HepG2 (cell line): Measurements from ENCODE around the gene TCERG1L. TPM values are rescaled to one million over a fixed set of nuclear protein-coding genes. Genes with fewer than 3 reads are reported as not detected.

ENCODE experiments used
- ATAC-seq: fragments of 200-7000 bp; cut with Tn5 transposase; 3 replicates; pipeline ENCODE4 v1.9.1; 2020; ENCODE audit warnings: mild to moderate bottlenecking, moderate library complexity
- BruUV-seq: library from RNA; stranded (reverse); fragments of 400-500 nt; replicated peaks from 2 replicates; lab custom pipeline; 2021; lab: Mats Ljungman, UMichigan
- CTCF ChIA-PET: fragments of 300-600 bp; formaldehyde crosslinking; extraction: SDS; loops from one replicate; lab custom pipeline; 2021; ENCODE audit warnings: low total read pairs, inconsistent platforms, low intra/inter-chr PET ratio; lab: Yijun Ruan, JAX
- POLR2A ChIA-PET: fragments of 350-600 bp; sonication (Branson Sonifier 250); formaldehyde crosslinking; loops from one replicate; lab custom pipeline; 2020; ENCODE audit warnings: antibody characterized with exemption, inconsistent platforms; lab: Yijun Ruan, JAX
- DNase-seq: peaks from one replicate; pipeline ENCODE4 v3.0.0-alpha.2; 2015; ENCODE audit warnings: low spot score
- FAIRE-seq: peaks from 3 replicates; lab custom pipeline; 2011; peaks lifted over from hg19 to GRCh38; lab: Jason Lieb, UNC
- H2AFZ ChIP-seq: one replicate; pipeline ENCODE4 v1.6.1; 2011; ENCODE audit warnings: low read length, inconsistent platforms
- H3K27ac ChIP-seq: fragments of 300-600 bp; 3 replicates; pipeline ENCODE4 v1.8.0; 2011; ENCODE audit warnings: mixed run types, mild to moderate bottlenecking, mixed read lengths, low read length, inconsistent platforms; ENCODE audit not compliant: insufficient read depth; ENCODE audit errors: extremely low read length
- H3K27me3 ChIP-seq, 2 experiments: fragments of 200-600 bp in 1 of 2; 2 replicates in 1 of 2; 3 replicates in 1 of 2; pipeline versions ENCODE4 v1.6.0 to v1.8.0; 2011; ENCODE audit warnings: low read length in 2 of 2, mild to moderate bottlenecking in 2 of 2, moderate library complexity in 2 of 2, inconsistent platforms in 1 of 2; ENCODE audit not compliant: insufficient read depth in 2 of 2, control insufficient read depth in 1 of 2
- H3K36me3 ChIP-seq, 2 experiments: fragments of 200-600 bp in 1 of 2; replicated peaks in 1 of 2; 2 replicates in 1 of 2; 3 replicates in 1 of 2; pipeline versions ENCODE4 v1.5.1 to v1.8.0; 2011; ENCODE audit warnings: low read length in 2 of 2, inconsistent platforms in 1 of 2; ENCODE audit not compliant: insufficient read depth in 2 of 2, control insufficient read depth in 1 of 2
- H3K4me1 ChIP-seq: 2 replicates; pipeline ENCODE4 v1.5.1; 2012; ENCODE audit warnings: low read length, inconsistent platforms; ENCODE audit not compliant: insufficient read depth
- H3K4me2 ChIP-seq: 2 replicates; pipeline ENCODE4 v1.6.0; 2011; ENCODE audit warnings: low read depth, low read length, inconsistent platforms
- H3K4me3 ChIP-seq, 3 experiments: fragments of 200-600 bp in 1 of 3; sonication (generic), shearing (Covaris generic) in 1 of 3; replicated peaks in 1 of 3; 2 replicates each; pipeline ENCODE4 v1.5.1; 2011 to 2016; ENCODE audit warnings: low read length in 3 of 3, inconsistent platforms in 2 of 3, low read depth in 2 of 3, mild to moderate bottlenecking in 2 of 3, control low read depth in 1 of 3, mixed read lengths in 1 of 3; ENCODE audit not compliant: insufficient read depth in 1 of 3
- H3K79me2 ChIP-seq: one replicate; pipeline ENCODE4 v1.6.1; 2011; ENCODE audit warnings: low read length, inconsistent platforms; ENCODE audit not compliant: insufficient read depth
- H3K9ac ChIP-seq: 2 replicates; pipeline ENCODE4 v1.6.0; 2011; ENCODE audit warnings: mild to moderate bottlenecking, low read depth, low read length, inconsistent platforms; ENCODE audit not compliant: insufficient read depth
- H3K9me3 ChIP-seq: 2 replicates; pipeline ENCODE4 v1.5.1; 2012; ENCODE audit warnings: mild to moderate bottlenecking, low read length
- H4K20me1 ChIP-seq: 2 replicates; pipeline ENCODE4 v1.6.0; 2011; ENCODE audit warnings: inconsistent platforms, mild to moderate bottlenecking, low read length, moderate library complexity; ENCODE audit not compliant: insufficient read depth
- GZF1 ChIP-seq: sonication (generic); formaldehyde crosslinking; IDR thresholded peaks from 2 replicates; pipeline ENCODE4 v1.5.1; 2020; ENCODE audit warnings: mild to moderate bottlenecking, missing genetic modification reagents
- MAF1 ChIP-seq: sonication (generic); formaldehyde crosslinking; IDR thresholded peaks from 2 replicates; pipeline ENCODE4 v1.5.0; 2020; ENCODE audit warnings: missing genetic modification reagents, borderline replicate concordance
- SCMH1 ChIP-seq: sonication (generic); formaldehyde crosslinking; IDR thresholded peaks from 2 replicates; pipeline ENCODE4 v1.9.0; 2021; ENCODE audit warnings: missing genetic modification reagents, mild to moderate bottlenecking, borderline replicate concordance
- ZBTB1 ChIP-seq: sonication (generic); formaldehyde crosslinking; IDR thresholded peaks from 2 replicates; pipeline ENCODE4 v1.4.0; 2020; ENCODE audit warnings: missing genetic modification reagents, borderline replicate concordance
- ZBTB40 ChIP-seq, 2 experiments: fragments of 450-650 bp in 1 of 2; sonication (generic) in 1 of 2; formaldehyde crosslinking in 1 of 2; IDR thresholded peaks; 2 replicates each; pipeline versions ENCODE4 v1.6.1 to v1.8.0; 2016 to 2022; ENCODE audit warnings: antibody characterized with exemption in 1 of 2, mild to moderate bottlenecking in 1 of 2, missing genetic modification reagents in 1 of 2
- ZNF256 ChIP-seq: sonication (generic); formaldehyde crosslinking; conservative IDR thresholded peaks from 2 replicates; pipeline ENCODE4 v1.4.0; 2020; ENCODE audit warnings: missing genetic modification reagents
- ZNF605 ChIP-seq: sonication (generic); formaldehyde crosslinking; IDR thresholded peaks from 2 replicates; pipeline ENCODE4 v1.8.0; 2022; ENCODE audit warnings: mild to moderate bottlenecking, missing genetic modification reagents
- ZSCAN12 ChIP-seq: sonication (generic); formaldehyde crosslinking; IDR thresholded peaks from 2 replicates; pipeline ENCODE4 v1.9.0; 2021; ENCODE audit warnings: mild to moderate bottlenecking, missing genetic modification reagents
- WGBS: methylation state at CpG from one replicate; pipeline ENCODE4 v1.1.6; 2017; ENCODE audit warnings: low lambda C conversion rate; 5-methylcytosine and 5-hydroxymethylcytosine counted together
- in situ Hi-C: cut with HindIII; loops from 2 replicates; pipeline ENCODE4 v1.10.0; 2017; ENCODE audit warnings: low pct_unique_long_range_greater_than_20kb; ENCODE audit not compliant: extremely low pct_ligation_motif_present
- intact Hi-C: fragments of 100-400 bp; cut with micrococcal nuclease; formaldehyde crosslinking; loops from one replicate; pipeline ENCODE4 v1.10.0; 2022; ENCODE audit not compliant: unreplicated experiment
- polyA plus RNA-seq, 8 experiments: library from polyadenylated mRNA; depleted of rRNA in 3 of 8; stranded (reverse) in 7 of 8; unstranded in 1 of 8; fragments of >200 nt; fragmentation: Illumina TruSeq in 4 of 8; extraction: Trizol in 4 of 8; gene quantifications; 2 replicates each; pipeline versions ENCODE4 v1.2.1 to v1.2.3, GENCODE V29; 2011 to 2016; ENCODE audit warnings: low read depth in 4 of 8, missing spikeins in 1 of 8, mixed read lengths in 1 of 8; ENCODE audit not compliant: insufficient read depth in 1 of 8
- total RNA-seq, 5 experiments: library from RNA; depleted of rRNA; stranded (reverse); fragments of >200 nt; fragmentation: Illumina TruSeq; extraction: Trizol; gene quantifications; 2 replicates each; pipeline ENCODE4 v1.2.3, GENCODE V29; 2016; ENCODE audit warnings: low read depth in 1 of 5
- TF ChIP-seq, protein P1 (sequence below): sonication (generic); formaldehyde crosslinking; IDR thresholded peaks from 2 replicates; pipeline ENCODE4 v1.4.0; 2020; ENCODE audit warnings: missing genetic modification reagents

The TCERG1L gene
- total and polyA plus RNA-seq, 2 of the 13 experiments (the other 11 are each of a cell fraction or from before 2014, with no cell fraction given), result not detected

DNA sequence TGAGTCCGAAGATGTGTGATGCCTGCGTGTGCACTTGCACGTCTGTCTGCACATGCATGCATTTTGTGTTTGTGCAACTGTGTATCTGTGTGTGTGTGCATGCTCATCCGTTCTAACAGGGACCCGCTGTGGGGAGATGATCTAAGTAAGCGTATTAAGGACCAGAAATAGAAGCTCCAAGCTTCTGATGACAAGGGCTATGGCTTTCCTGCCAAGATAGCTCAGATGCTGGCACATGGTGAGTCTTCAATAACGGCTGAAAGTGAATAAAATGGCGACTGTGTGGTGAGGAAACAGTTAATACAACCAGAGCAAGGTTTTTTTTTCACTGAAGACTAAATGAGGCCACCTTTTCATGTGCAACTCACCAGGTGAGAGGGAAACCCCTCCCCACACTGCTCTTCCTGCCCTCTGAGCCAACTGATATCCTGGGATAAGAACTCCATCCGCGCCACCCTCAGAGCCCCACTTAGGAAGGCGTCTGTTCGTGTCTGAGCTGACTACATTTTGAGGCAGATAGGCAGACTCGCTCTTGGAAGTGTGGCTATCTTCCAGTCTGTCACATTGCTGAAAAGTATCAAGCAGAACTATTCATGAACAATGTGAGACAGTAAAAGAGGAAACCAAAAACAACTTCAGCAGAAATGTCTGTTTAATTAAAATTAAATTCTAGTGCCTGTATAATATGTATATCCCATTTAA lies 47.4 kb upstream of the TCERG1L start:
- no peak overlapping the region for H2AFZ ChIP-seq
- WGBS, result 6% methylated on average over 13 of the region's 13 CpGs
- H3K4me2 ChIP-seq, result no peak overlapping the region
- no peak overlapping the region for H3K4me3 ChIP-seq
- intact Hi-C loops (no loop called here), in situ Hi-C loops (no loop called here)
- FAIRE-seq (no peak), DNase-seq (no peak), ATAC-seq (no peak)
- no TSS peak for BruUV-seq
- H3K36me3 ChIP-seq, result no peaks in the 10 kb centered on the region
- ChIA-PET CTCF (no interaction called here), POLR2A (no interaction called here)
- no peaks in the 10 kb centered on the region for H4K20me1 ChIP-seq
- peaks cover 1 to 4% of the 10 kb centered on the region in 2 experiments; a peak in 2 of 5 replicates for H3K27me3 ChIP-seq
- H3K9ac ChIP-seq, result no peak overlapping the region
- no peak overlapping the region for H3K27ac ChIP-seq
- H3K79me2 ChIP-seq, result no peaks in the 10 kb centered on the region
- no peaks in the 10 kb centered on the region for H3K4me1 ChIP-seq
- no peaks in the 10 kb centered on the region for H3K9me3 ChIP-seq
- TF ChIP-seq SCMH1 (CRISPR knock-in tag) (no peak), GZF1 (CRISPR knock-in tag) (no peak), MAF1 (no peak), ZSCAN12 (no peak), ZNF256 (CRISPR knock-in tag) (no peak), ZNF605 (CRISPR knock-in tag) (no peak), ZBTB40 (IDR thresholded peaks at IDR 0.05) (no peak), ZBTB40 (CRISPR knock-in tag; IDR thresholded peaks at IDR 0.05) (no peak), ZBTB1 (CRISPR knock-in tag) (no peak)
- TF ChIP-seq, protein P1, sequence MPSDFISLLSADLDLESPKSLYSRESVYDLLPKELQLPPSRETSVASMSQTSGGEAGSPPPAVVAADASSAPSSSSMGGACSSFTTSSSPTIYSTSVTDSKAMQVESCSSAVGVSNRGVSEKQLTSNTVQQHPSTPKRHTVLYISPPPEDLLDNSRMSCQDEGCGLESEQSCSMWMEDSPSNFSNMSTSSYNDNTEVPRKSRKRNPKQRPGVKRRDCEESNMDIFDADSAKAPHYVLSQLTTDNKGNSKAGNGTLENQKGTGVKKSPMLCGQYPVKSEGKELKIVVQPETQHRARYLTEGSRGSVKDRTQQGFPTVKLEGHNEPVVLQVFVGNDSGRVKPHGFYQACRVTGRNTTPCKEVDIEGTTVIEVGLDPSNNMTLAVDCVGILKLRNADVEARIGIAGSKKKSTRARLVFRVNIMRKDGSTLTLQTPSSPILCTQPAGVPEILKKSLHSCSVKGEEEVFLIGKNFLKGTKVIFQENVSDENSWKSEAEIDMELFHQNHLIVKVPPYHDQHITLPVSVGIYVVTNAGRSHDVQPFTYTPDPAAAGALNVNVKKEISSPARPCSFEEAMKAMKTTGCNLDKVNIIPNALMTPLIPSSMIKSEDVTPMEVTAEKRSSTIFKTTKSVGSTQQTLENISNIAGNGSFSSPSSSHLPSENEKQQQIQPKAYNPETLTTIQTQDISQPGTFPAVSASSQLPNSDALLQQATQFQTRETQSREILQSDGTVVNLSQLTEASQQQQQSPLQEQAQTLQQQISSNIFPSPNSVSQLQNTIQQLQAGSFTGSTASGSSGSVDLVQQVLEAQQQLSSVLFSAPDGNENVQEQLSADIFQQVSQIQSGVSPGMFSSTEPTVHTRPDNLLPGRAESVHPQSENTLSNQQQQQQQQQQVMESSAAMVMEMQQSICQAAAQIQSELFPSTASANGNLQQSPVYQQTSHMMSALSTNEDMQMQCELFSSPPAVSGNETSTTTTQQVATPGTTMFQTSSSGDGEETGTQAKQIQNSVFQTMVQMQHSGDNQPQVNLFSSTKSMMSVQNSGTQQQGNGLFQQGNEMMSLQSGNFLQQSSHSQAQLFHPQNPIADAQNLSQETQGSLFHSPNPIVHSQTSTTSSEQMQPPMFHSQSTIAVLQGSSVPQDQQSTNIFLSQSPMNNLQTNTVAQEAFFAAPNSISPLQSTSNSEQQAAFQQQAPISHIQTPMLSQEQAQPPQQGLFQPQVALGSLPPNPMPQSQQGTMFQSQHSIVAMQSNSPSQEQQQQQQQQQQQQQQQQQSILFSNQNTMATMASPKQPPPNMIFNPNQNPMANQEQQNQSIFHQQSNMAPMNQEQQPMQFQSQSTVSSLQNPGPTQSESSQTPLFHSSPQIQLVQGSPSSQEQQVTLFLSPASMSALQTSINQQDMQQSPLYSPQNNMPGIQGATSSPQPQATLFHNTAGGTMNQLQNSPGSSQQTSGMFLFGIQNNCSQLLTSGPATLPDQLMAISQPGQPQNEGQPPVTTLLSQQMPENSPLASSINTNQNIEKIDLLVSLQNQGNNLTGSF (CRISPR knock-in tag), result no peak
